IMR-90 (cell line): ENCODE results near the gene SYT8. TPM values are rescaled to one million over a fixed set of nuclear protein-coding genes. Genes with fewer than 3 reads are reported as not detected.
"Not testable (repeated sequence)": the region's sequence is repeated elsewhere in the genome, so short reads cannot be mapped to it uniquely, and the experiment has no call there.

Experiments
- ATAC-seq: fragments of 200-7000 bp; cut with Tn5 transposase; 2 replicates; pipeline ENCODE4 v1.9.1; 2020; ENCODE audit warnings: low read depth, mild to moderate bottlenecking, moderate library complexity
- BruUV-seq: library from RNA; stranded (reverse); fragments of 400-500 nt; replicated peaks from 2 replicates; lab custom pipeline; 2021; lab: Mats Ljungman, UMichigan
- CTCF ChIA-PET: fragments of 300-600 bp; formaldehyde crosslinking; extraction: SDS; loops from one replicate; lab custom pipeline; 2021; ENCODE audit warnings: antibody characterized with exemption; lab: Yijun Ruan, JAX
- POLR2A ChIA-PET: fragments of 300-600 bp; sonication (Branson Sonifier 250); formaldehyde crosslinking; loops from one replicate; lab custom pipeline; 2022; ENCODE audit warnings: antibody characterized with exemption; ENCODE audit not compliant: unreplicated experiment; lab: Charles Lee
- DNase-seq: peaks from one replicate; pipeline ENCODE4 v3.0.0; 2013
- H2AFZ ChIP-seq: replicated peaks from 2 replicates; pipeline ENCODE3; 2013; ENCODE audit warnings: low read length, mild to moderate bottlenecking; ENCODE audit not compliant: poor library complexity
- H2AK5ac ChIP-seq: 2 replicates; pipeline ENCODE4 v1.6.1; 2013; ENCODE audit warnings: low read depth, low read length, inconsistent platforms
- H2AK9ac ChIP-seq: replicated peaks from 2 replicates; pipeline ENCODE3; 2013; ENCODE audit warnings: mild to moderate bottlenecking, low read depth, low read length, moderate library complexity; ENCODE audit not compliant: poor library complexity
- H2BK120ac ChIP-seq: 2 replicates; pipeline ENCODE4 v1.6.1; 2013; ENCODE audit warnings: low read depth, low read length, inconsistent platforms
- H2BK15ac ChIP-seq: 3 replicates; pipeline ENCODE4 v1.6.1; 2013; ENCODE audit warnings: low read depth, low read length, inconsistent platforms
- H2BK20ac ChIP-seq: 2 replicates; pipeline ENCODE4 v1.6.1; 2013; ENCODE audit warnings: low read depth, mild to moderate bottlenecking, inconsistent platforms, low read length, moderate library complexity
- H2BK5ac ChIP-seq: 2 replicates; pipeline ENCODE4 v1.6.1; 2013; ENCODE audit warnings: mild to moderate bottlenecking, low read depth, low read length, inconsistent platforms; ENCODE audit not compliant: poor library complexity, severe bottlenecking
- H3K14ac ChIP-seq: replicated peaks from 2 replicates; pipeline ENCODE4 v1.6.1; 2013; ENCODE audit warnings: low read depth, low read length, inconsistent platforms
- H3K18ac ChIP-seq: 2 replicates; pipeline ENCODE4 v1.6.1; 2013; ENCODE audit warnings: low read depth, low read length, control low read depth
- H3K23ac ChIP-seq: 2 replicates; pipeline ENCODE4 v1.6.1; 2013; ENCODE audit warnings: low read depth, low read length, inconsistent platforms
- H3K27ac ChIP-seq: 2 replicates; pipeline ENCODE4 v1.5.1; 2013; ENCODE audit warnings: mild to moderate bottlenecking, control low read depth, low read length; ENCODE audit not compliant: insufficient read depth
- H3K27me3 ChIP-seq: 2 replicates; pipeline ENCODE4 v1.6.1; 2013; ENCODE audit warnings: low read length; ENCODE audit not compliant: control insufficient read depth, insufficient read depth
- H3K36me3 ChIP-seq: 2 replicates; pipeline ENCODE4 v1.6.1; 2013; ENCODE audit warnings: low read length, mixed read lengths; ENCODE audit not compliant: control insufficient read depth, insufficient read depth
- H3K4ac ChIP-seq: 2 replicates; pipeline ENCODE4 v1.6.1; 2013; ENCODE audit warnings: low read depth, low read length, inconsistent platforms
- H3K4me1 ChIP-seq: 2 replicates; pipeline ENCODE4 v1.6.1; 2013; ENCODE audit warnings: low read length, mixed read lengths; ENCODE audit not compliant: control insufficient read depth, insufficient read depth
- H3K4me2 ChIP-seq: 2 replicates; pipeline ENCODE4 v1.6.1; 2013; ENCODE audit warnings: low read depth, mild to moderate bottlenecking, control low read depth, low read length, moderate library complexity
- H3K4me3 ChIP-seq: 2 replicates; pipeline ENCODE4 v1.5.1; 2013; ENCODE audit warnings: low read depth, mild to moderate bottlenecking, control low read depth, low read length, moderate library complexity; ENCODE audit not compliant: insufficient read depth
- H3K56ac ChIP-seq: 2 replicates; pipeline ENCODE4 v1.6.1; 2013; ENCODE audit warnings: low read length, inconsistent platforms; ENCODE audit not compliant: insufficient read depth; ENCODE audit errors: extremely low read depth
- H3K79me1 ChIP-seq, 2 experiments: 2 replicates each; pipeline ENCODE4 v1.6.1; 2013; ENCODE audit warnings: low read length in 2 of 2, inconsistent platforms in 1 of 2, low read depth in 1 of 2
- H3K9ac ChIP-seq: 2 replicates; pipeline ENCODE4 v1.6.1; 2013; ENCODE audit warnings: low read depth, low read length, control low read depth
- H3K9me1 ChIP-seq: 2 replicates; pipeline ENCODE4 v1.6.1; 2013; ENCODE audit warnings: low read length, inconsistent platforms; ENCODE audit not compliant: insufficient read depth
- H3K9me3 ChIP-seq: 2 replicates; pipeline ENCODE4 v1.6.1; 2013; ENCODE audit warnings: low read length; ENCODE audit not compliant: control insufficient read depth, insufficient read depth
- H4K20me1 ChIP-seq: 2 replicates; pipeline ENCODE4 v1.6.1; 2013; ENCODE audit warnings: low read length, inconsistent platforms; ENCODE audit not compliant: insufficient read depth
- H4K5ac ChIP-seq: 2 replicates; pipeline ENCODE4 v1.6.1; 2013; ENCODE audit warnings: mild to moderate bottlenecking, low read depth, low read length, control low read depth
- H4K8ac ChIP-seq, 2 experiments: 2 replicates each; pipeline ENCODE4 v1.6.1; 2013; ENCODE audit warnings: low read depth in 2 of 2, low read length in 2 of 2, control low read depth in 1 of 2, inconsistent platforms in 1 of 2
- H4K91ac ChIP-seq: 2 replicates; pipeline ENCODE4 v1.6.1; 2013; ENCODE audit warnings: low read depth, low read length, inconsistent platforms; ENCODE audit not compliant: insufficient read depth
- WGBS, 2 experiments: methylation state at CpG; one replicate each; pipeline versions ENCODE4 v1.1.5 to v1.1.7; 2013; ENCODE audit warnings: missing lambda C conversion rate in 2 of 2; ENCODE audit not compliant: insufficient read length in 1 of 2; ENCODE audit errors: extremely low coverage in 2 of 2; 5-methylcytosine and 5-hydroxymethylcytosine counted together
- dilution Hi-C: fragments of 300-500 bp; cut with HindIII; formaldehyde crosslinking; loops from one replicate; pipeline ENCODE4 v1.14.3; 2018; ENCODE audit warnings: low sequenced_read_pairs; ENCODE audit not compliant: unreplicated experiment
- in situ Hi-C: fragments of 300-500 bp; cut with MboI; formaldehyde crosslinking; loops from 3 replicates; pipeline ENCODE4 v1.14.3; 2019; ENCODE audit warnings: low sequenced_read_pairs, inconsistent platforms, mixed read lengths
- intact Hi-C: fragments of 100-400 bp; cut with micrococcal nuclease; formaldehyde crosslinking; loops from 2 replicates; pipeline ENCODE4 v1.10.0; 2022
- polyA plus RNA-seq, 3 experiments: library from polyadenylated mRNA; depleted of rRNA; stranded (reverse); fragments of >200 nt; gene quantifications; 2 replicates each; pipeline ENCODE4 v1.2.3, GENCODE V29; 2012; ENCODE audit warnings: low replicate concordance in 1 of 3
- total RNA-seq: library from RNA; depleted of rRNA; stranded (reverse); fragments of >200 nt; gene quantifications from 2 replicates; pipeline ENCODE4 v1.2.3, GENCODE V29; 2012

Gene SYT8
- total and polyA plus RNA-seq, 2 of the 4 experiments (the other 2 are of a cell fraction): not detected

GRCh38 chr11:1813356-1813755, 21.4 kb upstream of the SYT8 start:
- H3K9me1 ChIP-seq, H3K79me1 ChIP-seq, POLR2A ChIA-PET, CTCF ChIA-PET, H4K20me1 ChIP-seq, H3K14ac ChIP-seq, H2BK15ac ChIP-seq, H2AK5ac ChIP-seq, H3K36me3 ChIP-seq, H3K56ac ChIP-seq, H4K91ac ChIP-seq, H3K4ac ChIP-seq, H2BK20ac ChIP-seq, H3K23ac ChIP-seq, H4K5ac ChIP-seq, H3K9ac ChIP-seq, H2AK9ac ChIP-seq, intact Hi-C loops, ATAC-seq, H3K4me3 ChIP-seq, H3K18ac ChIP-seq, BruUV-seq, dilution Hi-C loops, H2AFZ ChIP-seq, in situ Hi-C loops, H4K8ac ChIP-seq, H2BK5ac ChIP-seq, H2BK120ac ChIP-seq, H3K4me2 ChIP-seq, DNase-seq, H3K27ac ChIP-seq, H3K4me1 ChIP-seq: not testable (repeated sequence)
- H3K27me3 ChIP-seq: peaks cover 49% of the 10 kb centered on the region
- 82% methylated on average over 5 of the region's 9 CpGs; no CpG with 5 or more reads in 1 of the 2 experiments for WGBS, 2 experiments
- peaks cover 13% of the 10 kb centered on the region for H3K9me3 ChIP-seq
